ENCODE results near the gene CUL4B. TPM values are rescaled to one million over a fixed set of nuclear protein-coding genes. Genes with fewer than 3 reads are reported as not detected.
"Not testable (repeated sequence)": the region's sequence is repeated elsewhere in the genome, so short reads cannot be mapped to it uniquely, and the experiment has no call there.

The CUL4B gene
- 35.0 and 38.8 TPM in 2 replicates for total RNA-seq

DNA sequence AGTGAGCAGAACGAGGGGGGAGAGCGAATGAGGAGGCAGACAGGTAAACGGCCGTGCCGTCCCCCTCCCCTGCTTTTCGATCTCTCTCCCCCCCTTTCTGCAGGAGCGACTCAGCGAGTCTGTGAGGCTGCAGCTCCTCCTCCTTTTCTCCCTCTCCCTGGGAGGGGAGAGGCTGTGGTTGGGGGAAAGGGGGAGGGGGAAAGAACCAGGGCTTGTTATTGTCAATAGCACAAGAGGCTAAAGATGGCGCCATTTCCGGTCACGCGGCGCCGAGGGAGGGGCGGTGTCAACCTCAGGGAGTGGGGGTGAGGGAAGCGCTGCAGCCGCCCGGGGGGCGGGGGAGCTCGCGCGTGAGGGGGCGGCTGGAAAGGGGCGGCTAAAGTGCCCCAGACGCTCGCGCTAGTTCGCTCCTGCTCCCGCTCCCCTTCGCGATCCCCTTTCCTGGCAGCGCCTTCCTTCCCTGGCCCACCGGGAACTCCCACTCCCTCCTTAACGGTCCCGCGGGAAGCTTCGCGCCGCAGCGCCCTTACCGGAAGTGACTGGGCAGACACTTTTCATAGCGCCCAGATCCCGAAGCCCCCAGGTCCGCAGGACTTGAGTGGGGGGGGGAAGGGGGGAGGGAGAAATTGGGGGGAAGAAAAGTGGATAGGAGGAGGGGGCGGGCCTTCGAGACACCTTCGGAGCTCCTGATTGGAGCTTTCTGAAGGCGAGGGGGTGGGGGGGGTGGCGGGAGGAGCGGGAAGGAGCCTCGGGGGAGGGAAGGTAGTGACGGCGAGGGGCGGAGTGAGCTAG, at the start of gene CUL4B:
TSS of gene CUL4B (minus strand) at position 121 of the 792 bp plus-strand sequence. CDS start 324 bp downstream, outside the sequence.
- DNase-seq (ENCODE audit: low read depth in 2 of 2), result peak; percentile 86 to 95

DNA sequence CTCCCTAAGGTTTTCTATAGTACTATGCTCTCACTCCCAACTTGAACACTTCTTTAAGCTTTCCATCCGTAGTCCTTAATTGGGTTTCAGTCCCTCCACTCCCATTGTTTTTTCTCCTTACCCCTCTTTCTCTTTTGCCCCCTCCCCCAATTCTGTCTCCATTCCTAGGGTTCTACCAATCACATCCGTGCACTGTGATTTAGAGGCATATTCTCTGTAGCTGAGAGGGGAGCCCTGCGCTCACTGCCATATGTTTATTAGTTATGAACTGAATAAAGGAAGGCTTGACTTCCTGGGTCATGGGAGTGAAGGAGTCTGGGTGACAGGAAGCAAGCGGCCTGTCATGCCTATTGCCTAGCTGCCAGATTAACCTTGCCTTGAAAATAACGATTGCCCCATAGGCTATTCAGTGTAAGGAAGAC, 43.6 kb upstream of the CUL4B start:
- DNase-seq (ENCODE audit: low read depth in 2 of 2), result peak in 1 of 2 donors; percentile 42

DNA sequence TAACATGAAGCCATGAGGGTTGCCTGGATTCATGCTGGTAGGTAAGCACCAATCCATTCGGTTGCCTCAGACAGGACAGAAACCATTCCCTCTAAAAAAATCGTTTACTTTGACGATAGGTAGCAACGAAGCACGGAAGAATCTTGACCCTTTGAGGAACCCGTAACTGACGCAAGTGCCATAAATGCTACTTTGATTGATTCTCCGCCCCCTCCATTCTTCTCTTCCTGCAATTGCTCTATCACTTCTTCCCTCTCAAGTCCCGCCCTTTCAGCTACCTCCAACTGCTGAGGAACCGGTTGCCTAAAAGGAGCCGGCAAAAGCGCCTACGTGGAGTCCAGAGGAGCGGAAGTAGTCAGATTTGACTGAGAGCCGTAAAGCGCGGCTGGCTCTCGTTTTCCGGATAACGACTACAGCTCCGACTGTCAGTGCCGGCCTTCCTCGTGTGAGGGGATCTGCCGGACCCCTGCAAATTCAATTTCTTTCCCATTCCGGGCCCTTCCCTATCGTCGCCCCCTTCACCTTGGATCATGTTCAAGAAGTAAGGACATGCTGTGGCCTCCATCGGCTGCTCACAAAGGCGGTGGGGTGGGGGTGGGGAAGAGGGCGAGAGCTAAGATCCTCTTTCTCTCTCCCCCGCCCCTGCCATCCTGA, 43.1 kb upstream of the CUL4B start, which contains the start of gene MCTS1:
TSS of gene MCTS1 (plus strand) at position 395 of the 654 bp plus-strand sequence. CDS start at position 531, 136 bp downstream.
- peak; percentile 87 to 93 for DNase-seq (ENCODE audit: low read depth in 2 of 2)

DNA sequence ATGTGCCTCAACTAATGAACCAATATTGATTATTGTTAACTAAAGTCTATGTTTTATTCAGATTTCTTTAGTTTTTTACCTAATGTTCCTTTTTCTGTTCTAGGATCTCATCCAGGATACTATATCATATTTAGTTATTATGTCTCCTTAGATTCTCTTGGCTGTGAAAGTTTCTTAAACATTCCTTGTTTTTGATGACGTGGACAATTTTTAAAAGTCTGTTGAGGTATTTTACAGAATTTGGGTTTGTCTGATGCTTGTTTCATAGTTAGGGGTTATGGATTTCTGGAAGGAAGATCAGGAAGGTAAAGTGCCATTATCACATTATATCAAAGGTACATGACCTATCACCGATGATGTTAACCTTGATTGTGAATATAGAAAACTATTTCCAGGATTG, 24.9 kb upstream of the CUL4B start:
- DNase-seq (ENCODE audit: low read depth in 2 of 2), result no peak

DNA sequence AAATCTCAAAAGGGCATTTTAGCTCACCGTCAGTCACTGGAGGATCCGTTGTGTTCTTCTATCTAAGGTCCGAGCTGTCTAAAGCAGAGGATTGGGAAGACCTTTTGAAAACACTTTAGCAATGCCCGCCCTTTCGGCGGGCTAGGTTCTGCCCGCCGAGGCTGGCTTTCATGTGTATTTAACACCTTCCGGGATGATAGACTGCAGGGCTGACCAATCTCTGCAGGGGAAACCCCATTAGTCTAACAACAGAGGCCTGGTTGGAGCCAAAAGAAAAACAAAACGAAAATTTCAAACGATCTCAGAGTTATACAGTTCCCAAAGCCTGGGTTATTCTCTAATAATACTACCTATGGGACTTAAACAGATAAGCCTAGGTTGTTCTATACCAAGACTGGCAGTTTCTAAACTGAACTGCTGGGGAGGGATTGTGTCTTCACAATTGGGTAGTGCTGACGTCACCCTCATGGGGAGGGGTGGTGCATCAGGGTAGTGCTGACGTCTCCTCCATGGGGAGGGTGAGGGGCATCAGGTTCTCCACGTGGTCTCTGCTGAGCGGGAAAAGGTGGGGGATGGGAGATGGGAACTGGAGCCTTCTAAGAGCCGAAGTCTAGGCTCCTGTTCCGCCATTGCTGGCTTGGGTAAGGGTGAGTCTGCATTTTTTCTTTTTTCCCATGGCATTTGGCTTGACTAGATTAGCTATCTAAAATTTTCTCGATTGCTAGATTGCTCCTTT, 14.8 kb upstream of the CUL4B start:
- DNase-seq (ENCODE audit: low read depth in 2 of 2), result no peak

DNA sequence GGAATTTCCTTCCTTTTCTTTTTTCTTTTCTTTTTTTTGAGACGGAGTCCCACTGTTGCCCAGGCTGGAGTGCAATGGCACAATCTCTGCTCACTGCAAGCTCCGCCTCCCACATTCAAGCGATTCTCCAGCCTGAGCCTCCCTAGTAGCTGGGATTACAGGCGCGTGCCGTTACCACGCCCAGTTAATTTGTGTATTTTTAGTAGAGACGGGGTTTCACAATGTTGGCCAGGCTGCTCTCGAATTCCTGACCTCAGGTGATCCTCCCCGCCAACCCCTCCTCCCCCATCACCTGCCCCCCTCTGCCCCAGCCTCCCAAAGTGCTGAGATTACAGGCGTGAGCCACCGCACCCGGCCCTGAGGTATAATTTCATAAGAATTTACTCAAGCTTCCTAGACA, 13.0 kb upstream of the CUL4B start:
- not testable (repeated sequence) for DNase-seq (ENCODE audit: low read depth in 2 of 2)

DNA sequence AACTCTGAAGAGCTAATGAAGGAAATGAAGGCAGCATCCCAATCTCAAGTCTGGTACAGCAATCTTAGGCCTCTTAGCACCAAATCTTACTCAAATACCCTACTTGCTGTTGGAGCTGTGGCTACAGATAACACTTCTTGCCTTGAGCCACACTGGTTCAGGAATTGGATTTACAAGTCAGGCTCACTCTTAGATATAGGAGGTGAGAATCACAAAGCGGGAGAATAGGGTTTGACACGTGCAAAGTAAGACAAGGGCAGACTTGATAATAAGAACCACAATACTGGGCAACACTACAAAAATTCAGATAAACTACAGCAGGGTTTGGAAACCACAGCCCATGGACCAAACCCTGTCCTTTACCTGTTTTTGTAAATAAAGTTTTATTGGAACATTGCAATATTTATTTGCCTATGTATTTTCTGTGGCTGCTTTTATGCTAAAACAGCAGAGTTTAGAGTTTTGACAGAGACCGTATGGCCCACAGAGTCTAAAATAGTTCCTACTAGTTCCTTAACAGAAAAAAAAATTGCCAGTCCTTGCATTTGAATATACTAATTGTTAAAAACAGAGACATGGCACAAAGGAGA, 9.3 kb upstream of the CUL4B start:
- no peak for DNase-seq (ENCODE audit: low read depth in 2 of 2)

DNA sequence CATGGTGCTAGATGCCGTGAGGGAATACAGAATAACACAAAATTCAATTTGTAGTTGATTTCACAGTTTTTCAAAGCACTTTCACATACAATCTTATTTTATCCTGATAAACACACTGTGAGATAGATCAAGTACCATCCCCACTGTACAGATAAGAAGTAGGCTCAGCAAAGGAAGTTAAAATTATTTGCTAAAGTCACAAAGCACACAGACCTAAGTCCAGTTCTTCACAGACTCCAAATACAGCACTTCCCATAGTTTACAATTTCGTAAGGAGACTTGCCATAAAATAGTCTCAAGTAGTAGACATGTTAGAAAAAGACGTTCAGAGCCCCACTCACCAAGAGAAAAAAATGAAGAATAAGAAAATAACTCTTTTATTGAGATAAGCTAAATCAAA, 7.8 kb upstream of the CUL4B start:
- DNase-seq (ENCODE audit: low read depth in 2 of 2), result no peak

DNA sequence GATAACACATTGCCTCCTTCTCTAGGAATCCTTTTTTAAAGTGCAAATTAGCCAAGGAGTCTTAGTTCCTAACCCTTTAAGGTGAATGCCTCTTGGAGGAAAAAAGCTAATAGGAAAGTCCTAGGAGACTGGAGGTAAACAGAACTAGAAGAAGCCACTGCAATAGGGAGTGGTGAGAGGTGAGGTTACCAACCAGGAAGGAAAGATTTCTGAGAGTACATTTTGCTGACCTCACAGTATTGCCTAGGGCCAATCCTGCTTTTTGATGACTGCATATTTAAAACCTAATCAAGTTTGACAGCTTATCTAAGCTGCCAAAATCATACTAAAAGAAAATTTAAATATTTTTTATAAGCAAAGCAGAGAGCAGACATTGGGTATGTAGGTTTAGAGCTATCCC, 7.3 kb upstream of the CUL4B start:
- no peak for DNase-seq (ENCODE audit: low read depth in 2 of 2)

DNA sequence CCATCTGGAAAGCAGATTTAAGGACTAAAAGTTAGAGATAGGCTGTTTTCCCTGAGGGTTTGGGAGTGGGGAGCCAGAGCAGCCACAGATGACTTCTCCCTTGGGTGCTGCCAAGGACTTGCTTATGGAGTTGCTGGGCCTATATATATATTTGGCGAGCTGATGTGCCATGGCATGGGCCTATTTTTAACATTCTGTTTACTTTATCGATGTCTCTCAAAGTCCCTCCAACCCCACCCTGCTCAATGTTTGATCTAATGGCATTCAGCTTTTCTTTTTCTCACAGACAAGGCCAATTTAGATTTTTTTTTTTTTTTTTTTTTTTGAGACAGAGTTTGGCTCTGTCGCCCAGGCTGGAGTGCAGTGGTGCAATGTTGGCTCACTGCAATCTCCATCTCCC, 6.1 kb upstream of the CUL4B start:
- no peak for DNase-seq (ENCODE audit: low read depth in 2 of 2)

DNA sequence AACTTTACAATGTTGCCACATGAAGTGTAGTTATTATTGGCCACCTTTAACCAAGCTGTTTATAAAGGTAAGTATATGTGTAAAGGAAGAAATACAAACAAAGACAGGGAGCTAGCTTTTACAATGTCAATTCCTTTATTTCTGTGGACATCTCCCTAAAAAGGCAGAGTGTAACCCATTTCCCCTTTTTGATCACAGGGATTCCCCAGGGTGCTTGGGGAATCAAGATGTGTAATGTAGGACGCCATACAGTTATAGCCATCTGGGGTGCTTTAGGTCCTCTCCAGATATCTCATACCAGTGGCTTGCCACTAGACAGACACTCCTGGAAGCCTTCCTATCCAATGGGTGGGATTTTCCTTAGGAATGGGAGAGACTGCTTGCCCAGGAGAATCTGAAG, 4.2 kb upstream of the CUL4B start:
- no peak for DNase-seq (ENCODE audit: low read depth in 2 of 2)

DNA sequence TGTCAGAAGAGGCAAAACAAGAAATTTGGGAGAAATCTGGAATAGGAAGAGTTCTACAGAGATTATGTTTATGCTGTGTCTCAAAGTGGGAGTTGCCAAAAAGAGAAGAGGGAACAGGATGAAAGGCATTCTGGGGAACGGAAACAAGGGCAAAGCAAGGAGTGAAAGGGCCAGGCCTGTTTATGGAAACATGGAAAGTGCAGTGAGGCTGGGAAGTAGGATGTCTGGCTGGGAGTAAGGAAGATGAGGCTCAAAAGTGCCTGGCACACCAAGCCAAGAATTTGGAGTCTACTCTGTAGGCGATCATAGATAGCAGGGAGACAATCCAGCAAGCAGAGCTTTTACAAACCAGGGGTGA, 1.8 kb upstream of the CUL4B start:
- peak in 1 of 2 donors; percentile 26 for DNase-seq (ENCODE audit: low read depth in 2 of 2)

DNA sequence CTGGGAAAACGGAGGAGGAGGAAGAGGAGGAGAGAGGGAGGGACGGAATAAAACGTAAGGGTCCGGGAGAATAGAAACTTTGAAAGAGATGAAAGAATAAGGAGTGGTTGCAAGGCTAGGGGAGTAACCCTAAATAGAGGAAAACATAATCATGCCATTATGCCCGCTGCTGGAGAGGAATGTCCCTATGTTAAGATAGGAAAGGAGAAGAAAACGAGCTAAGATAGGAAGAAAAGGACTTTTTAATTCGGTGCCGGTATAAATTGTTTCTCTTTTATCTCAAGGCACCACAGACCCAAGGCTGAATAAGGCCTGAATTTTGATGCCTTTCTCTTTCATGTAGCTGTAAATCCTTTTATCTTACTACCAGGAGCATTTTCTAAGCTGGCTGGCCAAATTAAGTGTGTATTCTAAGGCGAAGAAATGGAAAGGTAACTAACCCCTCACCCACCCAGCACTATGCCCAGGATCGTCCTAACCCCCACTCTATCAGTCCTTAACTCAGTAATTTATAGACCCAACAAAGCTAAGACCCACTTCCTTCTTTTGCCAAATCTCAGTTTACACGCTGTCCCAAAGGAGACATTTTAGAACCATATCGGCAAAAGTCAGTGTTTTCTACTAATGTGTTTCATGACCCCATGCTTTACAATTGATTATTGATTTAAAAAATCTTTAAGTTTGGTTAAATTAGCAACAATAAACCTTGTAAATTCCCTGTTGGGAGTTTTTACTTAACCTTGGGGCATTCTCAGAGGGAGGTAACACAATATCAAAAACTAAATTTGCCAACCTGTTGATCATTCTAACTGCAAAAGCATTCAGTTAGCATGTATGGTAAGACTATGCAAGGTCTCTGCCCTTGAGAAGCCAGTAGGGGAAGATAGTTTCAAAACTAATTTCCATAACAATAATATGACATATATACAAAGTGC, 1.1 kb upstream of the CUL4B start:
- DNase-seq (ENCODE audit: low read depth in 2 of 2), result peak in 1 of 2 donors; percentile 1

DNA sequence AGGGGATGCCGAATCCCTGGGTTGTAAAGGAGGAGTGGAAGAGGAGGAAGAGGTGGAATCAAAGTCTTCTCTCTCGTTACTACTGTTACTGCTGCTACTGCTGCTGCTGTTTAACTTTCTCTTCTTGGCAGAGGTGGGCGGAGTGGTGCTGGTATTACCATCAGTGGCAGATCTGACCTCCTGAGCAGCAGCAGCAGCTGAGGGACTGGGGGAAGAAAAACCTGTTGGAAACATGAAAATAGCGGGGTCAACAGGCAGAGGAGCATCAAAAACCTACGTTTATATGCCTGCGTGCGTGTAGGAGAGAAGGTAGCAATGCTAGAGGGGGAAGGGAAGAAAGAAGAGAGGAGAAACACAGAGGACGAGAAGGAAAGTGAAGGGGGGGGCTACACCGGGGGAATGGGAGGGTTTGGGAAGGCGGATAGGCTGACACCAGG, 339 bp downstream of the CUL4B start:
- DNase-seq (ENCODE audit: low read depth in 2 of 2), result peak; percentile 22 to 42

DNA sequence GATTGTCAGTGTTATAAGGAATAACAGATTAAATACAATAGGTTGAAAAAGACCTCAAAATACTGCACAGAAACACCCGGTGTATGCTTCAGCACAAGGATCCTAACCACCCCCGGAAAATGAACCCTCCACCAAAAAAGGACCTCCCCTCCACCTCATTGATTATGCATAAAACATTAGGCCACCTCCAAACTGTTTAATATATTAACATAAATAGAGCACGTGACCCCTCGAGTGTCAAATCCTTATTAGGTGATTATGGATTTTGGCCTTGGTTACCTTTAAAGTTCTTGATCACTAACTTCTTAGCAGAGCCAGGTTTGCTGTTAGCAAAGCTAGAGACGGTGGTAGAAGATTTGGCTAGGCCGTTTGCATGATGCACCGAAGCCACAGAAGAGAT, 958 bp downstream of the CUL4B start:
- DNase-seq (ENCODE audit: low read depth in 2 of 2), result peak in 1 of 2 donors; percentile 29

DNA sequence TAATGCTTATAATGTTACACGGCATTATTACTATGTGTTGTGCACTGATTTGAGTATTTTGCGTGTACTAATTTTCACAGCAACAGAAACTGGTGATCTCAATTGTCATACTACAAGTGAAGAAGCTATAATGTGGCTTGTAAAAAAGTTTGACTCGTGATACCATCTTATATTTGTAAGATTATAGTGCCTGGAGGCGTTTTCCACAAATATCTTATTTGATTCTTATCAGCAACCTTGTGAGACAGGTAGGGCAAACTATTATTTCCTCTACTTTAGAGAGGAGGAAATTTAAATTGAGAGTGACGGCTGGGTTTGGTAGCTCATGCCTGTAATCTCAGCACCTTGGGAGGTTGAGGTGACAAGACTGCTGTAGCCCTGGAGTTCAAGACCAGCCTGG, 4.5 kb downstream of the CUL4B start:
- DNase-seq (ENCODE audit: low read depth in 2 of 2), result no peak

DNA sequence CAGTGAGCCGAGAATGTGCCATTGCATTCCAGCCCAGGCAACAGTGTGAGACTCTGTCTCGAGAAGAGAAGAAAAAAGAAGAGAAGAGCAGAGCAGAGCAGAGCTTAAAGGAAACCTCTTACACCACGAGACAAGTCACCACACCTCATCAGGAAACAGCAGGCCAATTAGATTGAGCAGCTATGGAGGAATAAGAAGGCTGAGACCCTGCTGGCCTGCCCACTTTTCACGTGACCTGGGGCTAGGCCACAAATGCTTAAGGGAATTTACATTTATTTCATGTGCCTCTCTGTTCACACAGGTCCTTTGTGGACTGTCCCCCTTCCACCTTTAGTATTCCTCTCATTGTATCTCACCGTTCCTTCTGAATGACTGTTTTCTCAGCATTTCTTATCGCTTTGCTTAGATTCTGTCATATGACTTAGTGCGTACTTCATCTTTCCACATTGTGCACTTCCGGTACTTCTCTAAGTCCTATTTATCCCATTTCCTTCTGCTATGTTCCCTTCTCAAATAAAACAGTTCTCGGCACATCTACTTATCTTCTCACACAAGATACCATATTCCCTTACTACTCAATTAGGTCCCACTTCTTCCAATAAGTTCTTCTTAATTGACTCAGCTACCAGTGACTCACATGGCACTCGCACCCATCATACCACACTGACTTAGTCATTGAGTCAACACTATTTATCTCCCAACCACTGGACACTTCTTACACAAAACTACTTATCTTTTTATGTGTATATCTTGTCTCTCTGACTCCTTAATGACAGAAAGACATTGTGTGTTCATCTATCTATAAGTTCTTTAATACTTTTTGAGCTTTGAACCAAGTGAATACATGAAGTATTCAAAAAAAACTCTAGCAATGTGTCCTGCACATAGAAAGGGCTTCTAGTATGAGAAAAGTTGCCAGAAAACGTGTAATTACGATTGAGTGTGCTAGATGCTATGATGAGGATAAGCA, 11.0 kb downstream of the CUL4B start:
- peak in 1 of 2 donors; percentile 83 for DNase-seq (ENCODE audit: low read depth in 2 of 2)

DNA sequence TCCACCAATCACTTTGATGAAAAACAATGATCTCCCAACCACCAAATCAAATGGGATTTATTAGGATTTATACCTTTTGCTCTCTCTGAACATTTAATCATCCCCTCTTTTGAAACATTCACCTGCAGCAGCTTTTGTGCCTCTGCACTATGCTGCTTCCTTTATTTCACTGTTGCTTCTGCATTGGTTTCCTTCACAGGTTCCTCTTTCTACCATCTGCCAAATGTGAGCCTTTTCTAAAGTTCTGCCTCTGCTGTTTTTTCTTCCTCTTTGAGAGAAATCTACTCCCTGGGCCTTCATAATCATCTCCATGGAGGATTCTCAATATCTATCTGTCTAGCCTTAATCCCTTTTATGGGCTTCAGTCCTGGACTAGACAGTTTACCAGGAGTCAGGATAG, 24.7 kb downstream of the CUL4B start:
- DNase-seq (ENCODE audit: low read depth in 2 of 2), result no peak

DNA sequence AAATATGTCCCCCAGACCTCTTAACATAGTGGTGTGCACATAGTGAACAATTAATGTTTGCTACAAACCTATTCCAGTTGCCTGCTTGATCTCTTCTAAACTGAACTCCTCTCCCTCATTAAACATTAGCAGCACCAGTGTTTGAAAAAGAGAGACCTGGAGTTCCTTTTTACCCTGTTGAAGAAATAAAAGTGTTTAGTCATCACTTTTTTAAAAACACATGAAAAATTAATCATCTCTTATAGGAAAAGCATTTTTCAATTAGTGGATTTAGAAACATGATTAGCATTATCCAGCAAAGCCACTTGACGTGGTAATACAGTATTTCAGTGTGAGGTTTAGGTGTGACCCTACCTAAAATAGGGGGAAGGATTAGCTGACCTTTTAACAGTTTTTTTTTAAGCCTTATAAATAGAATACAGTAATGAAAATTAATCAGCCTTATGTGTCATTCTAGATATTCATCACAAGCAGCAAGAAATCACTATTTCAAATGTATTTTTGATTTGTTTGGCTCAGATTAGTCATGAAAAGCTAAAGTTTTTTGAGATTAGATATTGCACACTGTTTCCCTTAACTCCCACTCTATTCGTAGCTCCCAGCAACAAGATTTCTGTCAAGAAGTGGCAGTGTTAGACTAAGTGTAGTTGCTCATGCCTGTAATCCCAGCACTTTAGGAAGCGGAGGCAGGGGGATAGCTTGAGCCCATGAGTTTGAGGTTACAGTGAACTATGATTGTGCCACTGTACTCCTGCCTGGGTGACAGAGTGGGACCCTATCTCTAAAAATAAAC, 26.2 kb downstream of the CUL4B start:
- no peak for DNase-seq (ENCODE audit: low read depth in 2 of 2)

Data from dermis microvascular lymphatic vessel endothelial cell (primary cell).